GM13976 (cell line): ENCODE measurements around the gene UBXN2A.
"Not testable (repeated sequence)": the region's sequence is repeated elsewhere in the genome, so short reads cannot be mapped to it uniquely, and the experiment has no call there.

Experiments used
- DNase-seq: peaks from one replicate; pipeline ENCODE4 v3.0.0; 2012; ENCODE audit warnings: low spot score
- in situ Hi-C: fragments of 300-500 bp; cut with MboI; formaldehyde crosslinking; loops from one replicate; pipeline ENCODE4 v1.12.0; 2022; ENCODE audit warnings: low sequenced_read_pairs, mixed read lengths, inconsistent platforms; ENCODE audit not compliant: unreplicated experiment
- TF ChIP-seq, protein P1 (sequence below): IDR thresholded peaks from 2 replicates; pipeline ENCODE4 v1.5.1; 2012; ENCODE audit warnings: borderline replicate concordance, mild to moderate bottlenecking; ENCODE audit not compliant: insufficient read depth; ENCODE audit errors: extremely low read depth, missing control alignments, control extremely low read depth

The UBXN2A gene

DNA sequence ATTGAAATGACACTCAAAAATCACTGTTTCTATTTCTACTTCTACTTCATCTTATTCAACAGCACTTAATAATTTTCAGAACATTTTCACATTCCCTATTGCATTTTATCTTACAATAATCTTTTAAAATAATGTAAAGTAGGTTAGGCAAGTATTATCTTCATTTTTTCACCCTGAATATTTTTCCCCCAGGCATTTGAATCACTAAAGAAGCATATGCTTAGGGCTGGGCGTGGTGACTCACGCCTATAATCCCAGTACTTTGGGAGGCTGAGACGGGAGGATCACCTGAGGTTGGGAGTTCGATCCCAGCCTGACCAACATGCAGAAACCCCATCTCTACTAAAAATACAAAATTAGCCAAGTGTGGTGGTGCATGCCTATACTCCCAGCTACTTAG, 100.2 kb downstream of the UBXN2A start:
- in situ Hi-C loops: no loop called here
- DNase-seq: no peak
- TF ChIP-seq, protein P1, sequence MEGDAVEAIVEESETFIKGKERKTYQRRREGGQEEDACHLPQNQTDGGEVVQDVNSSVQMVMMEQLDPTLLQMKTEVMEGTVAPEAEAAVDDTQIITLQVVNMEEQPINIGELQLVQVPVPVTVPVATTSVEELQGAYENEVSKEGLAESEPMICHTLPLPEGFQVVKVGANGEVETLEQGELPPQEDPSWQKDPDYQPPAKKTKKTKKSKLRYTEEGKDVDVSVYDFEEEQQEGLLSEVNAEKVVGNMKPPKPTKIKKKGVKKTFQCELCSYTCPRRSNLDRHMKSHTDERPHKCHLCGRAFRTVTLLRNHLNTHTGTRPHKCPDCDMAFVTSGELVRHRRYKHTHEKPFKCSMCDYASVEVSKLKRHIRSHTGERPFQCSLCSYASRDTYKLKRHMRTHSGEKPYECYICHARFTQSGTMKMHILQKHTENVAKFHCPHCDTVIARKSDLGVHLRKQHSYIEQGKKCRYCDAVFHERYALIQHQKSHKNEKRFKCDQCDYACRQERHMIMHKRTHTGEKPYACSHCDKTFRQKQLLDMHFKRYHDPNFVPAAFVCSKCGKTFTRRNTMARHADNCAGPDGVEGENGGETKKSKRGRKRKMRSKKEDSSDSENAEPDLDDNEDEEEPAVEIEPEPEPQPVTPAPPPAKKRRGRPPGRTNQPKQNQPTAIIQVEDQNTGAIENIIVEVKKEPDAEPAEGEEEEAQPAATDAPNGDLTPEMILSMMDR: no peak

GRCh38 chr2:24043133-24043532, 102.9 kb downstream of the UBXN2A start:
- in situ Hi-C loops: not testable (repeated sequence)

DNA sequence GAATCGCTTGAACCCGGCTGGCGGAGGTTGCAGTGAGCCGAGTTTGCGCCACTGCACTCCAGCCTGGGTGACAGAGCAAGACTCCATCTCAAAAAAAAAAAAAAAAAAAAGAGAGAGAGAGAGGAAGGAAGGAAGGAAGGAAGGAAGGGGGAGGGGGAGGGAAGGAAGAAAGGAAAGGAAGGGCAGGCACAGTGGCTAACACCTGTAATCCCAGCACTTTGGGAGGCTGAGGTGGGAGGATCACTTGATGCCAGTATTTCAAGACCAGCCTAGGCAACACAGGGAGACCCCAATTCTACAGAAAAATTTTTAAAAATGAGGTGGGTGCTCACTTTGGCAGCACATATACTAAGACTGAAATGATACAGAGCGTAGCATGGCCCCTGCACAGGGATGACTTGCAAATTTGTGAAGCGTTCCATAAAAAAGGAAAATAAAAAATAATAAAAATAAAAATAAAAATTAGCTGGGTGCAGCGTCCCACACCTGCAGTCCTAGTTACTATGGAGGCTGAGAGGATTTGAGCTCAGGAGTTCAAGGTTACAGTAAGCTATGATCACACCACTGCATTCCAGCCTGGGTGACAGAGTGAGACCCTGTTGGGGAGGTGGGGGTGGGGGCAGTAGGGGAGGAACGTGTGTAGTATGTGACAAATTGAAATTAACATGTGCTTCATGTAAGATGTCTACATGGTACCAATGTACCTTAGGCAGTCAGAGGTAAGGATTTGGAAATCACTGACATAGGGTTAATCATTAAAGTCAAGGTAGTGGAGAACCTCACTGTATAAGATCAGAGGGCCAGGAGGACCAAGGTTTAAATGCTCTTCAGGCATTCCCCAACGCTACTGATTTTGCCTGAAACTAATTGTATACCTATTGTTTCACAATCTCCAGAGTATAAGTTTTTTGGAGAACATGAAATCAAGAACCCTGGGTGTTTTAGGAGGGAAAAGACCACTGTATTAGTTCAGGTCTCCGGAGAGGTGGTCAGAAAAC, 105.5 kb downstream of the UBXN2A start:
- in situ Hi-C loops: no loop called here
- no peak for DNase-seq
- TF ChIP-seq, protein P1: no peak

More at GRCh38 chr2:24043133-24043532, 102.9 kb downstream of the UBXN2A start:
- not testable (repeated sequence) for DNase-seq

DNA sequence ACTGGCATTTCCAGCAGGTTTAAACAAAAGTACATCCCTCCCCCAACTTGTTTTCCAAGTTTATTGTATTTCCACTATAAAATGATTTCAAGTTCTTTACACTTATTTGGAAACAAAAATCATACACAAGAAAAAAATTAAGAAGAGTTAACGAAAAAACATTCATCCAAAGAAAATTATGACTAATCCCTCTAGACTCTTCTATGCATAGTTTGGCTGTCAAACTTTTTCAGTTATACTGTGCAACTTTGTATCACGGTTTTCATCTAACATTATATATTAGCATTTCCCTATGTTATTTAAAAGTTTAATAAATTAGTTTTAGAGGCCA, 106.3 kb downstream of the UBXN2A start:
- TF ChIP-seq, protein P1: no peak
- DNase-seq: no peak
- in situ Hi-C loops: no loop called here

- peak; percentile 92 for DNase-seq
- in situ Hi-C loops: no loop called here
- TF ChIP-seq, protein P1: no peak
Measured at GRCh38 chr2:24046930-24047702, 106.9 kb downstream of the UBXN2A start, which contains the start of gene WDCP. TSS of gene WDCP (minus strand) at chr2:24047391. CDS start at chr2:24039494, 7,897 bp downstream.

DNA sequence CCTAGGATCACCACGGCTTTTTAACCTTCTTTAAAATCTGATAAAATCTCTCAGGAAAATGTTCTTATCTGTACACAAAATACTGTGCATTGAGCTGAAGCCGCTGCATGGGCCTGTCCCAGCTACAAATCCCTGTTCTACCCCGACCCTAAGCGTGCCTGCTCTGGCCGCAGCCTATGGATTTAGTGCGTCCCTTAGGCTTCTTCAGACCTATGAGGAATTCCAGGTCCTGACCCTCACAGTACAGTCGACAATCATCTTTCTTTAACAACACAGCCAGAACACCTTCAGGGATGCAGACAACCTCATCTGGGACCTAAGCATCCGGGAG, 107.4 kb downstream of the UBXN2A start:
- DNase-seq: no peak
- TF ChIP-seq, protein P1: no peak
- in situ Hi-C loops: no loop called here
